Mucosa of descending colon (tissue), 3 donors: ENCODE results near the gene FAM53B. TPM values are rescaled to one million over a fixed set of nuclear protein-coding genes. Genes with fewer than 3 reads are reported as not detected.

Source experiments
- ATAC-seq: fragments of 200-7000 bp; cut with Tn5 transposase; one replicate; pipeline ENCODE4 v1.9.1; 2020; ENCODE audit warnings: mild to moderate bottlenecking, moderate library complexity
- DNase-seq, 3 donors: peaks; one replicate each; pipeline ENCODE4 v3.0.0-alpha.2; 2020
- H3K36me3 ChIP-seq: fragments of 200-600 bp; one replicate; pipeline ENCODE4 v1.8.0; 2021; ENCODE audit warnings: low read depth, mild to moderate bottlenecking
- H3K4me1 ChIP-seq: fragments of 200-600 bp; one replicate; pipeline ENCODE4 v1.8.0; 2021; ENCODE audit warnings: low read depth, mild to moderate bottlenecking
- H3K4me3 ChIP-seq: fragments of 200-600 bp; one replicate; pipeline ENCODE4 v1.8.0; 2021; ENCODE audit warnings: mild to moderate bottlenecking
- H3K9me3 ChIP-seq: fragments of 200-600 bp; one replicate; pipeline ENCODE4 v1.8.0; 2021; ENCODE audit warnings: mild to moderate bottlenecking
- CTCF ChIP-seq: fragments of 200-600 bp; IDR thresholded peaks from one replicate; pipeline ENCODE4 v1.8.0; 2022; ENCODE audit warnings: antibody characterized with exemption, mild to moderate bottlenecking
- intact Hi-C, 2 donors: fragments of 100-400 bp; cut with DNase I in 1 of 2; cut with micrococcal nuclease in 1 of 2; formaldehyde crosslinking; loops; one replicate each; pipeline versions ENCODE4 v1.11.0 to v1.11.1; 2022; cut with DNase I, micrococcal nuclease
- total RNA-seq, 3 donors: library from RNA; stranded (reverse); fragmentation: NEBNext Ultra II Directional in 2 of 3; extraction: Animal tissue kit (Norgen Biotek cat#: 25700) in 2 of 3; gene quantifications; one replicate each; pipeline versions ENCODE4 v1.2.1 to v1.2.4, GENCODE V29; 2021 to 2023
- donor health status: DM: no; HTN: no; CAD: no; lungs with moderate emphysema.
- donor health status: DM: no; HTN: no; CAD: no.
- donor health status: DM: no; HTN: yes; CAD: no.

The FAM53B gene
- total RNA-seq, 3 donors from 2014 or later = 37.2 to 48.0 (median 44.2) TPM

DNA sequence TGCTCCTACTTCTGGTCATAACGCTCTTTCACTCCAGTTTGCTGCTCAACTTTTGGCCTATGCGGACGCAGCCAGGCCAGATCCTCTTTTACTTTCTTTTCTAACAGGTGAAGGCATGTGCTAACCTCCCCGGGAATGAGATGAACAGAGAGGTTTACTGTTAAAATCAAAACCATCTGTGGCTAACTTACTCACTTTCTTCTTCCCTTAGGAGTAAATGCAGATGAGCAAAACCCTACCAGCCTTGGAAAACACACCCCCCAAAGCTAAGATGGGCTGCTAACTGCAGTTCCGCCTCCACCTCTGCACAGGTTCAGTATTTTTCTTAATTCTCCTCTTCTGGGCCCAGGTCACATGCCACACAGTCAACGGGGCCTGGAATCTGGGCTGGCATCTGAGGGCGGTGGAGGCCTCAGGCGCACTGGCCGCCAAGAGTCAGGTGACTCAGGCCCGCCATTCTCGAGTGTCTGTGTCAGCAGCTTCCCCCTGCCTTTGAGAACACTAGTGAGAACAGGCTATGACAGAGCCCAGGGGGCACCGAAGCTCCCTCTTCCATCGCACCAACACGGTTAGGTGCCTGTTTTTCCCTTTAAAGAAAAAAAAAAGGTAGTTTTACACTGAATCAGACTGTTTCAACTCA, 11.1 kb downstream of the FAM53B start:
- peaks cover 90% of the 10 kb centered on the region for H3K4me1 ChIP-seq
- TF ChIP-seq CTCF = no peak
- no peaks in the 10 kb centered on the region for H3K36me3 ChIP-seq
- DNase-seq (peak; percentile 44 to 70 (median 63)), ATAC-seq (no peak)
- no peak overlapping the region for H3K4me3 ChIP-seq
- H3K9me3 ChIP-seq = no peaks in the 10 kb centered on the region
- intact Hi-C loops = no loop called here

DNA sequence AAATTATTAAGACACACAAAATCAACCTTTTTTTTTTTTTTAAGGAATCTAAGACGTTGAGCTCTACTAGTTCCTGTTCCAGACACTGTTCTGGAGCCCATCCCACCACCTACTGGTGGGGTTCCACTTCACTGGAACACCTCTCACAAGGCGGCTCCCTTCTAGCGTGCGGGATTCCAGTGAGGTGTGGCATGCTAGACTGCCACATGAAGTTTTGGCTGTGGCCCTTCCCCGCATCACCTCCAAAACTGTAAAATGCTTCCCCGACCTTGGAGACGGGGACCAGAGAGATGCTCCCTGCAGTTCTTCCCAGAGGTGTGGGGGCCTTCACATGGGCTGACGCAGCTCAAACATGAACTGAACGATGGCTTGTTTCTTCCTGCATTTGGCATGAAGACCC, 12.6 kb downstream of the FAM53B start:
- DNase-seq = peak in 2 of 3 donors; percentile 6 to 43
- no peaks in the 10 kb centered on the region for H3K9me3 ChIP-seq
- peaks cover 90% of the 10 kb centered on the region for H3K4me1 ChIP-seq
- ATAC-seq = no peak
- H3K36me3 ChIP-seq = no peaks in the 10 kb centered on the region
- no peak for TF ChIP-seq CTCF
- intact Hi-C loops = no loop called here
- H3K4me3 ChIP-seq = no peak overlapping the region

DNA sequence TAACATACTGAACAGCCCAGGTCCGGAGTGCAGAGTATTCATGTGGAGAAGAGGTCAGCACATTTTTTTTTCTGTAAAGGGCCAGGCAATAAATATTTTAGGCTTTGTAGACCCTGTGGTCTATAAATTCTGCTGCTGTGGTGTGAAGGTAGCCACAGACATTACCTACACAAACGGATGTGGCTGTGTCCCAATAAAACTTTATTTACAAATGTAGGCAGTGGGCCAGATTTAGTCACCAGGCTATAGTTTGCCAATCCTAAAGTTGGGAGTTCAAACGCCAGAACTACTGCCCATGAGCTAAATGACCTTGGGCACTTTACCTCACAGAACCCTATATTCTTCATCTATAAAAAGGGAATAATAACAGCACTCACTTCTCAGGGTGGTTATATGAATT, 13.4 kb downstream of the FAM53B start:
- no peaks in the 10 kb centered on the region for H3K36me3 ChIP-seq
- DNase-seq (no peak), ATAC-seq (no peak)
- peaks cover 85% of the 10 kb centered on the region for H3K4me1 ChIP-seq
- intact Hi-C loops = no loop called here
- no peak for TF ChIP-seq CTCF
- H3K9me3 ChIP-seq = no peaks in the 10 kb centered on the region
- H3K4me3 ChIP-seq = no peak overlapping the region

- intact Hi-C loops = no loop called here
- H3K36me3 ChIP-seq = no peaks in the 10 kb centered on the region
- peaks cover 86% of the 10 kb centered on the region for H3K4me1 ChIP-seq
- DNase-seq (peak in 2 of 3 donors; percentile 25 to 30), ATAC-seq (peak; percentile 46)
- no peak overlapping the region for H3K4me3 ChIP-seq
- TF ChIP-seq CTCF = no peak
- H3K9me3 ChIP-seq = no peaks in the 10 kb centered on the region
Observed at GRCh38 chr10:124728830-124729661, 15.1 kb downstream of the FAM53B start.

- TF ChIP-seq CTCF = no peak
- ATAC-seq (peak; percentile 19), DNase-seq (peak in 2 of 3 donors; percentile 50 to 62)
- H3K4me1 ChIP-seq = peaks cover 86% of the 10 kb centered on the region
- intact Hi-C loops = no loop called here
- H3K36me3 ChIP-seq = no peaks in the 10 kb centered on the region
- H3K4me3 ChIP-seq = no peak overlapping the region
- no peaks in the 10 kb centered on the region for H3K9me3 ChIP-seq
Observed at GRCh38 chr10:124728071-124728829, 15.9 kb downstream of the FAM53B start.
